HG03108 (cell line): ENCODE results near the gene MAD1L1.
"Not testable (repeated sequence)": the region's sequence is repeated elsewhere in the genome, so short reads cannot be mapped to it uniquely, and the experiment has no call there.

Experiments
- ATAC-seq: cut with Tn5 transposase; IDR thresholded peaks from one replicate; pipeline ENCODE4 v1.9.1; 2021; ENCODE audit warnings: moderate library complexity; ENCODE audit not compliant: unreplicated experiment

MAD1L1 gene

DNA sequence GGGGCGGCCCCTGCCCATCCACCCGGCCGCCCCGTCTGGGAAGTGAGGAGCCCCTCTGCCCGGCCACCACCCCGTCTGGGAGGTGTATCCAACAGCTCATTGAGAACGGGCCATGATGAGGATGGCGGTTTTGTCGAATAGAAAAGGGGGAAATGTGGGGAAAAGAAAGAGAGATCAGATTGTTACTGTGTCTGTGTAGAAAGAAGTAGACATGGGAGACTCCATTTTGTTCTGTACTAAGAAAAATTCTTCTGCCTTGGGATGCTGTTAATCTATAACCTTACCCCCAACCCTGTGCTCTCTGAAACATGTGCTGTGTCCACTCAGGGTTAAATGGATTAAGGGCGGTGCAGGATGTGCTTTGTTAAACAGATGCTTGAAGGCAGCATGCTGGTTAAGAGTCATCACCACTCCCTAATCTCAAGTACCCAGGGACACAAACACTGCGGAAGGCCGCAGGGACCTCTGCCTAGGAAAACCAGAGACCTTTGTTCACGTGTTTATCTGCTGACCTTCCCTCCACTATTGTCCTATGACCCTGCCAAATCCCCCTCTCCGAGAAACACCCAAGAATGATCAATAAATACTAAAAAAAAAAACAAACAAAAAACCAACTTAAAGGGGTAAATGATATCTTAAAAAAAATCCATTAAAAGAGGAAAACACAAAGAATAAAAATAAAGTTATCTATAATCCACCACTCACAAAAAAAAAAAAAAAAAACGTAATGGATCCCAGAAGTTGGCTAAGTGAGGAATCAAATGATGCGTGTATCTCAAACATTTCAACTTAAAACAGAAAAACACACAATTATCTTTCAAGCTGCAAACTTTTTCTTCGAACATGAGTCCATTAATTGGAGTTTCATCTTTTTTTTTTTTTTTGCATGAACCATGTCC, 70.5 kb downstream of the MAD1L1 start:
- not testable (repeated sequence) for ATAC-seq

DNA sequence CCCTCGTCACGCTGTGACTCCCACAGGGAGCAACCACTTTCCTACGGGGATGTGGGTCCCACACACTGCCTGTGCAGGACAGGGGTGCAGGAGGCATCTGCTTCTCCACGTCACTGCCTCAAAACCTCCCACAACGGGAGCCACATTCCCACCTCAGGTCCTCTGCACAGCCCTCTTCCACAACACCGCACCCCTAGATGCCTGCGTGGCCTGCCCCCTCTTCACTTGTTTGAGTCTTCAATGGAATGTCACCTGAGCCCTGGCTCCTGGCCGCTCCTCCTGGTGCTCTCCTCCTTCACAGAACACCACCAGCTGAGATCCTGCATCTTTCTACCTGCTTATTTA, 73.6 kb downstream of the MAD1L1 start:
- ATAC-seq: no peak

DNA sequence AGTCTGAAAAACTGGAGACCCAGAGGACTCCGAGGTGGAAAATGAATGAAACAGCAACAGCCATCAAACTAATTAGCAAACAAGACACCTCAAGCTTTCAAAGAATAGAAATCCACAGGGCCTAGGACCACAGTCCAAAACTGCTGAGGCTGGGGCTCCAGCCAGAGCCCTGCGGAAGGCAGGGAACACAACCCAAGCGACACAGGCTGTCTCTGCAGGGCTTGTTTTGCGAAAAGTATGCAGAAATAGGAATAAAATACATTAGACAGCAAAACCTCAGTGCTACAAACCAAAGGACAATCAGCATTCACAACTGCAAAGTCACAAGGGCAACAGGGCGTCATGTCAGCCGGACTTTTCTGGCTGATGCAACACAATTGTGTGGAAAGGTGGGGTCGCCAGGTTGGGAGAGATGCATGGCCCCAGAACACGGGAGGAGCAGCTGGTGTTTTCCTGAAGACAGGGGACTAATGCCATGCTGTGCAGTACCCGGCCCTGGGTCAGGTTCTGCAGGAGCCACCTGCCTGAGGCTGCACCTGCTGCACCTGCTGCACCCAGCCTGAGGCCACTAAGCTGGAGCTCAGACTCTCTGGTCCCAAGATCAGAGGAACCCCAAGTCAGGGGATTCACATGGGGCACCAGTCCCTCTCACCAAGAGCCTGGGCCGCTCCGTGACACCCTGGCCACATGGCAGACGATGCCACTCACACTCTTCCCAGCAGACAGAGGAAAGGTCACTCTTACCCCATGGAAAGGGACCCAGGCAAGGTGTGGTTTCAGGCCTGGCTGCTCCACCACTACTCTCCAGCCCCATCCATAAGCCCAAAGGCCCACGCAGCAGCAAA, 74.2 kb downstream of the MAD1L1 start:
- ATAC-seq: no peak

DNA sequence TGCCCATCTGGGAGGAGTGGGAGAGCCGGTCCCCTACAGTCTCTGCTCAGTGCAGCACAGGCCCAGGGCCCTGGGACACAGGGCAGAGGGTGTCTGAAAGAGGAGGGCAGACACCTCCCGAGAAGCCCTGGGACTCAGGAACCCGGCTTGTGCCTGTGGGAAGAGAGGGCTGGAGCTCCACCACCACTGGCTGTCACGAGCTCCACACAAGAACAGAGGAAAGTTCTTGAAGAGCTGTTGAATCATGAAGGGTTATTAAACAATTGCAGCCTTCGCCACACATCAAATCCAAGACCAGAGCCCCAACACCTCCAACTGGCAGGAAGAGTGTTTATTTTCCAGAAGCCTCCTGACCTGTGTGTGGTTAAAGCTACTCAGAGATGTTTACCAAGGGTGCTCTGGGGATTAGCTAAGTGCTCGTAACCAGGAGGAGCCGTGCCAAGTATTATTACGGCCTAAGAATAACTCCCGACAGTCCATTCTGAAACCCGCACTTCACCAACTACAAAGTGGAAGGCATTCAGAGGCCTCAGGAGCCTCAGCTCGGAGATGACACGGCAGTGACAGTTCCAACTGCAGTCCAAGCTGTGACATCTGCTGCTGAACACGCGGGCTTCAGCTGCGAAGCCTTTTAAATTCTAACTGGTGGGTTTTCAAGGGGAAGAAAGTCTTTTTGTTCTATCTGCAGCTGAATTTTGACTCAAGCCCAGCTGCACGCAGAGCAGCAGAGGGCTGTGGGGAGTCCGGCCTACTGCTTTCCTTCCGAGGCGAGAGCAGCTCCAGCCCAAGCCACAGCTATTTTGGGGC, 75.1 kb downstream of the MAD1L1 start:
- ATAC-seq: no peak

DNA sequence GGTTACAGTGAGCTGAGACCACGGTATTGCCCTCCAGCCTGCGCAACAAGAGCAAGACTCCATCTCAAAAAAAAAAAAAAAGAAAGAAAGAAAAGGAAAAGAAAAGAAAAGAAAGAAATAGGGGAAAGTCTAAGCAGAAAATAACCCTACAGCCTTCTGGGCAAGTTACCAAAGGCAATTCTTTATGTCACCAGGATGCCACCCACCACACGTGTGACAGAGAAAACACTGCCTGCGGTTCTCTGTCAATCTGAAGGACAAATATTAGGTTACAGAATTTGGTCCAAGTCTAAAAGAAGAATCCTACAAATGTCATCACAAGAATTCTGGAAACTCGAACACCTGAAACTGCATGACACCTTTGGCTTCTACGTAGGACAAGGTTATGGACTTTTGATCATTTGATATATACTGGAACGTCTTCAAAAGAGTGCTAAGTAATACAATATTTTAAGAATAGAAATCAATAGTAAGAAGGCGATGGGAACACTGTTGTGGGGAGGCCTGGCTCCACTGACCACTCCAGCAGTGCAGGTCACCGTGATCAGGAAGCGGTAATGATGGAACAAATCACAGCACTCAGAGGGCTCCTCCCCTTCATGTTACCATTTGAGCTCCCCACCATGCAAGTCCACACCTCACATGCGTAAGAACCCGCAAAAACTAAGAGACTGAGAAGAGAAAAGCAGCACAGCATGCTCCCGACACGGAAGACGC, 75.8 kb downstream of the MAD1L1 start:
- ATAC-seq: no peak

DNA sequence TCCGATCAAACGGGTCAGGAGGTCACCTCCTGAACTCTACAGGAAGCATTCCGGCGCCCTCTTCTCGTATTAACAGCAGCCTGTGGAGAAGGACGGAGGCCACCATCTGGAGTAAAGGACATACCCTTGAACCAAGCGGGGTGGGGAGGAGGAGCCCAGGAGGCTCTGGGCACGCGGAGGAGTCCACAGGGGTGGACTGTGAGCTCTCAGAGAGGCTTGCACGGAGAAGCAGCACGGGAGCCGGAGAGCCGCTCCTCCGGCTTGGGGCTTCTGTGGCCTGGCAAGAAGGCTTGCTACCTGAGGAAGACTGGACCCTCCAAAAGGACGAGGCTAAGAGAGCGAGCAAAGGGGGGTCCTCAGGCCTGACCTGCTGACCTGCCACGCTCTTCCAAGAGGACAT, 77.9 kb downstream of the MAD1L1 start:
- no peak for ATAC-seq

DNA sequence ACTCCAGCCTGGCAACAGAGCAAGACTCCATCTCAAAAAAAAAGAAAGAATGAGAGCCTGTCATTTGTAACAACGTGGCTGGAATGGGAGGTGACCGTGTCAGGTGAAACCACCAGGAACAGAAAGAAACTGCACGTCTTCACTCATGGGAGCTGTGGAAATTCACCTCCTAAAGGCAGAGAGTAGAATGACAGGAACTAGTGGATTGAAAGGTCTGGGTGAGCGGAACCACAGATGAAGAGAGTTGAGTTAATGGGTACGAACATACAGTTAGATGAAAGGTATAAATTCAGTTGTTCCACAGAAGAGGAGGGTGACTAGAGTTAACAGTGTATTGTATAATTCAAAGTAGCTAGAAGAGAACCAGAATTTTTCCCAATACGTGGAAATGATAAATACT, 78.6 kb downstream of the MAD1L1 start:
- ATAC-seq: no peak

DNA sequence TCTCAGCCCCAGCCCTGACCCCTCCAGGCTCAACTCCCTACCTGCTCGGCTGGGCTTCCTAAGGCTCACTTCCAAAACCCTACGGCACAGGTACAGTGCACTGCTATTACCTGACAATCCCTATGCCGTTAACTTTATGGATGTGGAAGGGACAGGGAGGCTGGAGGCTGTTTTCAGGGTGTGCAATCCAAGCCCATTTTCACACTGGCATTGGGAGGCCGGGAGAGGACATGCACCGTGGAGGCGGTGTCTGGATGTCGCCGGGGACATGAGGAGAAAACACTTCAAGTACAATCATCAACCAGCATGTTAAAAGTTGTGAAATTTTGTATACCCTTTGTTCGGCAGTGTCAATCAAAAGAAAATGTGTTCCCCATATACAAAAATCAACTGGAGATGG, 80.1 kb downstream of the MAD1L1 start:
- no peak for ATAC-seq

DNA sequence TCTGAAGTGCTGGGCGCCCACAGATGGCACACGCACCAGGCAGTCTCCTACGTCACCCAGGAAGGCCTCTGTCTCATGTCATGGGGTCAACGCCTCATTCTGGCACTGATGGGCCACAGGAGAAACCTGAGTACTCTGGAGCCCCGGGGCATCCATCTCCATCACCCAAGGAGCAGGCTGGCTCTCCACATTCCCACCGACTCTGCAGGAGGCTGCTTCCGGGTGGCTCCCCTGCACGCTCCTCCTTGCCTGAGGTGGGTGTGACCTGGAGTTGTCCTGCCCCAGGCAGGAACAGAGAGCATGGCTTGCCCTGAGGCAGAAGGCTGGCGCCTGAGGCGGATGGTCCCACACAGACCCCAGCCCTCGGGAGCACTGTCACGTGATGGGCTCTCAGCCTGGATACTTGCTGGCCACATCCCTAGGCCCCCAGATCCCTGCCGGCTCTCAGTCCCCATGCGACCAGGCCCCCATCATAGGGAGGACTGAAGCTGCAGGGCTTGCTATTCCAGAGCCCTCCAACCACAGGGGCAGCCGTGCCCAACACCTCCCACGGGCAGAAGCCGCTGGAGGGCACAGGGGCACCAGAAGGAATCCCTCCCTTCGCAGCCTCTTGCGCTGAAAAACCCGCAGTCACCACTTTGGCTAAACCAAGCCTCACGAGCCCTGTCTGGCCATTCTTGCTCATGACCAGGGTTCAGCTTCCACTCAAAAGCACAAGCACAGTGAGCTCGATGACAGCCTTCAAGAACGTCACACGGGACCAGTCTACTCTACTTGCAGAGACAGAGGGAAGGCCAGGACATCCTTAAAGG, 80.7 kb downstream of the MAD1L1 start:
- ATAC-seq: no peak

DNA sequence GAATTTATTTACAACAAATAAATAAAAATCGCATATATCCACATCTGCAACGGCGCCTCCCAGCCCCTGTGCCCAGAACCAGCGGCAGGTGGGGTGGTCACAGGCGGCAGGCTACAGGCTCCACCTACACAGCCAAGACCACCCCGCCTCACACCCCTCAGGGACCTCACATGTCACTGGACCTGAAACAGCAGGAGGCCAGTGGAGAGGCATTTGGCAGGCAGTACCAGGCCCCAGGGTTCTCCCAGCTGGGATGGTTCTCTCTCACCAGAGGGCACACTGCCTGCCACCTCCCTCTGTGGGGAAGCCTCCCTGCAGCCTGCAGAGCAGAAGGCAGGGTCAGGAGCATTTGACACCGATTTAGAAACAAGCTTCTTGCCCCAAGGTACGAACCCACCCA, 81.5 kb downstream of the MAD1L1 start:
- ATAC-seq: no peak

DNA sequence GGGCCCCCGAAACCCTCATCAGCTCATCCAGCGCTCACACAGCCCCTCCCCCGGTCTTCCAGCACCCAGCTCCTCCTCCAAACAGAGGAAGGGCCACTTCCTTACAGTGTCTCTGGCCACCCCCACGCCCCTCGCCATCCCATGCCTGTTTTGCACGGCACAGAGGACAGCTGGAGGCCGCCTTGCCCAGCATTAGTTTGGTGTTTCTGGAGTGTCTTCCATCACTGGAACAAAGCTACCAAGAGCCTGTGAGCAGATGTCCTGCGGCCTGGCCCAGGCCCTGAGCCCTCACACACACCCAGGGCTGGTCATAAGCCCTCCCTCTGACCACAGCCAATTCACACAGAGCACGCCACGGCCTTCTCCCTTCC, 82.3 kb downstream of the MAD1L1 start:
- no peak for ATAC-seq

DNA sequence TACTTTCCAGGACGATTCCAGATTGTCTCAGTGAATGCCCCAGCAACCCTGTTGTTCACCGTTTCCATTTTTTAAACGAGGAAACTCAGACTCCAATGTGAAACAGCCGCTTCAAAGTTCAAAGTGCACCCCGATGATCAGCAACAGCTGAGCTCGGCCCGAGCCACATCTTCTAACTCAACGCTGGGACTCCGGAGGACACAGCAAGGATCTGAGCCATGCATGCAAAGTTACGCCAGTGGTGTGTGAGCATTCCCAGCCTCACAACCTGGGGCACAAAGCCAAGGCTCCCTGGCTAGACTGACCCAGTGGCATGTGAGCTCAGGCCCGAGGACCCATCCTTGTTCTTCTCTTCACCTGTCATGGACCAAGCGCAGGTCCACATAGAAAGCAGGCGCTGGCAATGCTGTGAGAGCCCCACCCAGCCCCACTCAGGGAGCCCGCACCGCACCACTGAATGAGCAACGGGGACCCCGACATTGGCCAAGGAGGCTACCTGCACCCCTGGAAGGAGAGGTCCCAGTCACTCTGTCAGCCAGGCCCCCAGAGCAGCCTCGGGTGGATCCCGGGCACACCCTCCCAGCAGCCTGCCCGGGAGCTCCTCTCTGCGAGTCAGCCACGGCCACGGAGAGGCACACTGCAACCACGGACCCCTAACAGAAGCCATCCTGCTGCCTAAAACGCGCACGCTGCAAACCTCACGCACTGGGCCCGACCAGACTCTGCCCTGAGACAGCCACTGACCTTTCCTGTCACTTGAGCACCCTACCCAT, 82.9 kb downstream of the MAD1L1 start:
- ATAC-seq: no peak

DNA sequence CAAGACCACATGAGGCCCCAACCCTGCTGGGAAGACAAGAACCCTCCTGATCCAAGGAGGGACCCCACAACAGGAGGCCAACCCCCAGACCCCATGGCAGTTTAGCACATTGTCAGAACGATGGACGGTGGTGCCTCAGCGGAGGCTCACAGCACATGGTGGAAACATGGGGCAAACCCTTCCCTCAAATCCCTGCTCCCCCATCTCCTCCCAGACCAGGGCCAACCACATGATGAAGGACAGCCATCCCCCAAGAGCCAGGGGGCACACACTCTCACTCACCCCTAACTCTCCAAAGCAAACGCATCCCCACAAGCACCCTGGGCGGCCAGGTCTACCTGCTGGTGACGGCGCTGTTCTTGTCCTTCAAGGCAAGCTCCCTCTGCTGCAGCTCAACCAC, 83.9 kb downstream of the MAD1L1 start:
- ATAC-seq: no peak

DNA sequence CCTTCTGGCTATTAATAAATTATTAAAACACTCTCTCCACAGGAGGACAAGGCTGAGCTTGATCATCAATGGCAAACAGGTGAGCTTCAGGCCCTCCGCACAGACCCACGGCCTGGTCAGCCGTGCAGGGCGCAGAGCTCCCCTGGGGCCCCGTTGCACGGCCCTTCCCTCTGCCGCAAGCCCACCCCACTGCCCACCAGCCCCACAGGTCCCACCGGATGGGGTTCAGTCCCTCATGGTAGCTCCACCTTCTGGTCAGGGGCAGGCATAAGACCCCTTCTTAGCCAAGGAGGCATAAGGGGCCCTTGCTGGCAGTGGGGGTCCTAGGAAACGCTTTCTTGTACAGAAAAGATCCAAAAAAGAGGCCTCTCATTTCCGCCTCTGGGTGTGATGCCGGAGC, 84.6 kb downstream of the MAD1L1 start:
- ATAC-seq: no peak

DNA sequence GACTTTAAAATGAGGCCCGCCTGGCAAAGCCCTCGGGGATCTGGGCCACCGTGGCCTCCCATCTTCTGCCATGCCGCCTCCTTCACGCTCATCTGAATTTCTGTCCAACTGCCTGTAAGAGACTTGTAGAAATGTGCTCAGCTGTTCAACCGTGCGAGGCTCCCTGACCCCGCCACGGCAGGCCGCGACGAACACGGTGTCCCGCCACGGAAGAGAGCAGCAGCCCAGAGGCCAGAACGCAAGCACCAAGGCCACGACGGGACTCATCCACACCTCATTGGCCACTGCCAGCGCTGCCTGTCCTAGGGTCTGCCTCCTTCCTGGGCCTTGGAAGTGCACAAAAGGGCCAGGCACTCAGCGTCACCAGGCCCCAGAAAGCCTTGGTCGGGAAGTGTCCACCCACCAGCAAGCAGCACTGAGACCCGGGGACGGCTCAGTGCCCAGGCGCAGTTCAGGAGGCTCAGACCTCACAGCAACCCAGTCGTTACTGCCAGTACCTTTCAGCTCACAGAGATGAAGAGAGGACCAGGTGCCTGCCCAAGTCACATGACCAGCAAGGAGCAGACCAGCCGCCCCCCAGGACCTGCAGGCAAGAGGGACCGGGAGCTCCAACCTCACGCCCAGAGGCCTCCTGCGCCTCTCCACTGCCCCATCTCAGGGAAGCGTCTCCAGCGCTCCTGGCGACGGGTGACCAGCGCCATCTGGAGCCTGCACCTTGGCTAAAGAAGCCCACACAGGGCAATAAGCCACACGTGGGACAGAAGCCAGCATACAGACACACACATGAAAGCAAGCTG, 85.9 kb downstream of the MAD1L1 start:
- ATAC-seq: no peak

DNA sequence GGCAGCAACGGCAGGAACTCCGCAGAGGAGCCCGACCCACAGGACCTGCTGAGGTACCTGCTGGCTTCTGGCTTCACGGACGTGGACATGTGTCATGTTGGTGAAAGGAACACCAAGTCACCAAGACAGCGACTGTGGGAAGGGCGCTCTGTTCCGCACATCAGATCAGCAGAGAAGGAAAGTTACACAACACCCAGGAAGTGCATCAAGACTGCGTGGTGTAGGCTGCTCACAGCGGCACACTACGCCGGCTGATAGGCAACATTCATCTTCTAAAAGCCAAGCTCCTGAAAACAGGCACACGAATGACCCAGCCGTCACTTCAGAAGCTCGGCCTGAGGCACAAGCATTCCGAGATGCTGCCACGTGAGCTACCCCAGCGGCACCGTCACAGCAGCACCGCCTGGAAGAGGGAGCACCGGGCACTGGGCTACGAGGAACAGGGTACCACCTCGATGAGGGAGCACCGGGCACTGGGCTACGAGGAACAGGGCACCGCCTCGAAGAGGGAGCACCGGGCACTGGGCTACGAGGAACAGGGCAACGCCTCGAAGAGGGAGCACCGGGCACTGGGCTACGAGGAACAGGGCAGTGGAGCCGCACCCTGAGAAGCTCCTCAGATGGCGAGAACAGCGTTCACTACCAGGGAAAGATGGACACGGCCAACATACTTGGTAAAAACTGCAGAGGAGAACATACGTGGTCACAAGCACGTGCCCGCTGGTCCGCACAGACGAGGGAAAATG, 86.7 kb downstream of the MAD1L1 start:
- no peak for ATAC-seq

DNA sequence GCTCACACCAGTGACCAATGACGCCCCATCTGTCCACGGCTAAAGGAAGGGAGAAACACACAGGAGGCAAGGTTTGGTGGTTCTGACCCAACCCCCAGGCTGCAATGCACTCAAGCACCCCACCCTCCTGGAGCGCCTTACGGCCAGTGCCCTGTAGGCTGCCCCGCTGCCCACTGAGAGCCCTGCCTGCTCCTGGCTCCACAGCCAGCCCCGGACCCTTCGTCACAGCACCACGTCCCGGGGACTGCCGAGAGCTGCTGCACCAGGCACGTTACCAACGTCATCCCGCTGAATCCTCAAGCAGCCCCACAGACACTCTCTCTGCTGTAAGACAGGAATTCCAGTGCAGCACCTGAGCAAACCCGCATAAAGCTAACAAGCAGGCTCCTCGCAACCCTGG, 87.8 kb downstream of the MAD1L1 start:
- ATAC-seq: no peak
